Measurements from ENCODE around the gene ACAD10.

GRCh38 chr12:111764120-111764821 lies 78.4 kb downstream of the ACAD10 start:
- no peak for TF ChIP-seq CTCF (IDR thresholded peaks at IDR 0.05)
- no peak for TF ChIP-seq POLR2A (IDR thresholded peaks at IDR 0.05)
- no peak for TF ChIP-seq EP300 (IDR thresholded peaks at IDR 0.05)
